Measurements from ENCODE around the gene ATP13A4.

- TF ChIP-seq, protein P1, sequence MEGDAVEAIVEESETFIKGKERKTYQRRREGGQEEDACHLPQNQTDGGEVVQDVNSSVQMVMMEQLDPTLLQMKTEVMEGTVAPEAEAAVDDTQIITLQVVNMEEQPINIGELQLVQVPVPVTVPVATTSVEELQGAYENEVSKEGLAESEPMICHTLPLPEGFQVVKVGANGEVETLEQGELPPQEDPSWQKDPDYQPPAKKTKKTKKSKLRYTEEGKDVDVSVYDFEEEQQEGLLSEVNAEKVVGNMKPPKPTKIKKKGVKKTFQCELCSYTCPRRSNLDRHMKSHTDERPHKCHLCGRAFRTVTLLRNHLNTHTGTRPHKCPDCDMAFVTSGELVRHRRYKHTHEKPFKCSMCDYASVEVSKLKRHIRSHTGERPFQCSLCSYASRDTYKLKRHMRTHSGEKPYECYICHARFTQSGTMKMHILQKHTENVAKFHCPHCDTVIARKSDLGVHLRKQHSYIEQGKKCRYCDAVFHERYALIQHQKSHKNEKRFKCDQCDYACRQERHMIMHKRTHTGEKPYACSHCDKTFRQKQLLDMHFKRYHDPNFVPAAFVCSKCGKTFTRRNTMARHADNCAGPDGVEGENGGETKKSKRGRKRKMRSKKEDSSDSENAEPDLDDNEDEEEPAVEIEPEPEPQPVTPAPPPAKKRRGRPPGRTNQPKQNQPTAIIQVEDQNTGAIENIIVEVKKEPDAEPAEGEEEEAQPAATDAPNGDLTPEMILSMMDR (IDR thresholded peaks at IDR 0.05), result no peak
- TF ChIP-seq EP300 (IDR thresholded peaks at IDR 0.05) (no peak), POLR2A (IDR thresholded peaks at IDR 0.05) (no peak)
Measured at GRCh38 chr3:193372783-193373182, 181.9 kb downstream of the ATP13A4 start.
